MCF 10A (cell line): ENCODE data around the gene SDR42E1. TPM values are rescaled to one million over a fixed set of nuclear protein-coding genes. Genes with fewer than 3 reads are reported as not detected.

Experiments
- BruUV-seq: library from RNA; stranded (reverse); fragments of 400-500 nt; replicated peaks from 2 replicates; lab custom pipeline; 2021; lab: Mats Ljungman, UMichigan
- CTCF ChIA-PET: fragments of 300-600 bp; sonication (Branson Sonifier 250); formaldehyde crosslinking; extraction: SDS; loops from one replicate; lab custom pipeline; 2021; ENCODE audit warnings: antibody characterized with exemption, inconsistent platforms; lab: Yijun Ruan, JAX
- POLR2A ChIA-PET: fragments of 300-600, 350-650 bp; sonication (Branson Sonifier 250); formaldehyde crosslinking; extraction: SDS; loops from one replicate; lab custom pipeline; 2020; ENCODE audit warnings: antibody characterized with exemption, inconsistent platforms; lab: Yijun Ruan, JAX
- DNase-seq: peaks from one replicate; pipeline ENCODE4 v3.0.0-alpha.2; 2018; ENCODE audit not compliant: unreplicated experiment
- H3K27ac Mint-ChIP-seq: one replicate; pipeline ENCODE4 v1.8.0; 2022; ENCODE audit warnings: mild to moderate bottlenecking, low read depth, mixed read lengths; ENCODE audit not compliant: unreplicated experiment
- H3K27me3 Mint-ChIP-seq: one replicate; pipeline ENCODE4 v1.8.0; 2022; ENCODE audit warnings: mixed read lengths; ENCODE audit not compliant: insufficient read depth, unreplicated experiment
- H3K36me3 Mint-ChIP-seq: one replicate; pipeline ENCODE4 v1.8.0; 2022; ENCODE audit warnings: mild to moderate bottlenecking, moderate library complexity, mixed read lengths; ENCODE audit not compliant: insufficient read depth, unreplicated experiment
- H3K4me1 Mint-ChIP-seq: one replicate; pipeline ENCODE4 v1.8.0; 2022; ENCODE audit warnings: mixed read lengths; ENCODE audit not compliant: insufficient read depth, unreplicated experiment
- H3K4me3 Mint-ChIP-seq: one replicate; pipeline ENCODE4 v1.8.0; 2022; ENCODE audit warnings: mild to moderate bottlenecking, moderate library complexity, mixed read lengths; ENCODE audit not compliant: unreplicated experiment
- H3K9me3 Mint-ChIP-seq: one replicate; pipeline ENCODE4 v1.8.0; 2022; ENCODE audit warnings: mixed read lengths; ENCODE audit not compliant: unreplicated experiment
- intact Hi-C: fragments of 100-400 bp; cut with micrococcal nuclease; formaldehyde crosslinking; loops from 2 replicates; pipeline ENCODE4 v1.14.1; 2022
- total RNA-seq: library from RNA; stranded (reverse); gene quantifications from 2 replicates; pipeline ENCODE4 v1.2.3, GENCODE V29; 2022
- TF ChIP-seq, protein P1 (sequence below): fragments of 200-600 bp; IDR thresholded peaks from one replicate; pipeline ENCODE4 v1.8.0; 2022; ENCODE audit warnings: antibody characterized with exemption, mild to moderate bottlenecking; ENCODE audit not compliant: unreplicated experiment

The SDR42E1 gene
- total RNA-seq, 1 experiment from 2014 or later: 8.4 TPM

DNA sequence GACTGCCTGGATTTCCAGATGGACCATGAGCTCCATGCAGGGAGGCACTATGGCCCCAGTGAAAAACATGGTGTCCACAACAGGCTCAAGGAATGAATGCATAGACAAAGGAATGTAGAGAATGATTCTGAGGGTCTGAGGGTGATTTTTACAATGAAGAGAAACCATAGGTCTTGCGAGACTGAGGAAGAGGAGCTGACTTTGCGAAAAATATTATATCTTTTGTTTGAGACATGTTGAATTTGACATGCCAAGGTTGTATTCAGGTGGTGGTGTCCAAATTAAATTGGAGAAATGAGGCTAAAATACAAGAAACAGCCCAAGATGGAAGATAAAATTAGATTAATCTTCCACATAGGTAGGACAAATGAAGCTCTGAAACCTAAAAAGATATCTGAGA is 36.5 kb upstream of the SDR42E1 start:
- ChIA-PET POLR2A (interaction anchor here (0.6 to 1.5 kb wide), 2 partner anchors 14 to 86 kb away, joined by 3 to 4 read pairs; no protein-coding TSS in a partner anchor), CTCF (interaction anchor here (1.7 to 2.1 kb wide), 2 partner anchors 16 to 182 kb away, joined by 6 to 7 read pairs; no protein-coding TSS in a partner anchor)
- Mint-ChIP-seq H3K27me3 (no peaks in the 10 kb centered on the region), H3K9me3 (no peaks in the 10 kb centered on the region), H3K27ac (no peak overlapping the region), H3K4me3 (no peak overlapping the region), H3K4me1 (peaks cover 6% of the 10 kb centered on the region), H3K36me3 (no peaks in the 10 kb centered on the region)
- intact Hi-C loops: no loop called here
- TF ChIP-seq, protein P1, sequence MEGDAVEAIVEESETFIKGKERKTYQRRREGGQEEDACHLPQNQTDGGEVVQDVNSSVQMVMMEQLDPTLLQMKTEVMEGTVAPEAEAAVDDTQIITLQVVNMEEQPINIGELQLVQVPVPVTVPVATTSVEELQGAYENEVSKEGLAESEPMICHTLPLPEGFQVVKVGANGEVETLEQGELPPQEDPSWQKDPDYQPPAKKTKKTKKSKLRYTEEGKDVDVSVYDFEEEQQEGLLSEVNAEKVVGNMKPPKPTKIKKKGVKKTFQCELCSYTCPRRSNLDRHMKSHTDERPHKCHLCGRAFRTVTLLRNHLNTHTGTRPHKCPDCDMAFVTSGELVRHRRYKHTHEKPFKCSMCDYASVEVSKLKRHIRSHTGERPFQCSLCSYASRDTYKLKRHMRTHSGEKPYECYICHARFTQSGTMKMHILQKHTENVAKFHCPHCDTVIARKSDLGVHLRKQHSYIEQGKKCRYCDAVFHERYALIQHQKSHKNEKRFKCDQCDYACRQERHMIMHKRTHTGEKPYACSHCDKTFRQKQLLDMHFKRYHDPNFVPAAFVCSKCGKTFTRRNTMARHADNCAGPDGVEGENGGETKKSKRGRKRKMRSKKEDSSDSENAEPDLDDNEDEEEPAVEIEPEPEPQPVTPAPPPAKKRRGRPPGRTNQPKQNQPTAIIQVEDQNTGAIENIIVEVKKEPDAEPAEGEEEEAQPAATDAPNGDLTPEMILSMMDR: no peak
- DNase-seq: no peak
- no TSS peak for BruUV-seq

GRCh38 chr16:82047374-82047773 is 36.1 kb upstream of the SDR42E1 start:
- H3K27me3 Mint-ChIP-seq: no peaks in the 10 kb centered on the region

DNA sequence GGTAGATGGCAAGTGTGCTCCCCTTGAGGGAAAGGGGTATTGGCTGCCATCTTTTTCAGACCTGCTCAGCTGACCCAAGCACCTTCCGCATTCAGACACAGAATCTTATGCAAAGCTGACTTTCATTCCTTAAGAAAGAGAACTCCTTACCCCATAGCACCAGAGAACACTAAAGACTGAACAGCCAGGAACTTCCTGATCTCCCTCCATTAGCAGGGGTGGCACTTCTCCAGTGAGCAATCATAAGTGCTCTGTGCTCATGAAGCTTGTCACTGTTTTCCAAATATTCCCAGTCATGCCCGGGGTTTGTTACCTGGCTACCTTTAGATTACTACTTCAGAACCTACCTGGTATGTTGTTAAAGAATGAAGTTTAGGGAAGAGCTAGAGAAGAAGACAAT is 35.7 kb upstream of the SDR42E1 start:
- intact Hi-C loops: no loop called here
- no TSS peak for BruUV-seq
- H3K36me3 Mint-ChIP-seq: no peaks in the 10 kb centered on the region
- ChIA-PET CTCF (interaction anchor here (0.6 to 2.1 kb wide), 6 partner anchors 13 to 351 kb away, joined by 3 to 6 read pairs (median 3); no protein-coding TSS in a partner anchor), POLR2A (interaction anchor here (0.8 kb wide), 1 partner anchor 14 kb away, joined by 6 read pairs; no protein-coding TSS in a partner anchor)
- no peaks in the 10 kb centered on the region for H3K27me3 Mint-ChIP-seq
- TF ChIP-seq, protein P1: no peak
- no peak overlapping the region for H3K27ac Mint-ChIP-seq
- no peaks in the 10 kb centered on the region for H3K9me3 Mint-ChIP-seq
- H3K4me1 Mint-ChIP-seq: peaks cover 6% of the 10 kb centered on the region
- no peak for DNase-seq
- no peak overlapping the region for H3K4me3 Mint-ChIP-seq

More at GRCh38 chr16:82047374-82047773, 36.1 kb upstream of the SDR42E1 start:
- H3K4me1 Mint-ChIP-seq: peaks cover 6% of the 10 kb centered on the region
- H3K9me3 Mint-ChIP-seq: no peaks in the 10 kb centered on the region
- ChIA-PET POLR2A (interaction anchor here (1.5 kb wide), 1 partner anchor 15 kb away, joined by 4 read pairs; no protein-coding TSS in a partner anchor), CTCF (interaction anchor here (0.6 to 2.1 kb wide), 6 partner anchors 12 to 351 kb away, joined by 3 to 6 read pairs (median 3); no protein-coding TSS in a partner anchor)
- TF ChIP-seq, protein P1: no peak
- BruUV-seq: no TSS peak
- H3K36me3 Mint-ChIP-seq: no peaks in the 10 kb centered on the region
- intact Hi-C loops: no loop called here
- DNase-seq: no peak
- H3K27ac Mint-ChIP-seq: no peak overlapping the region
- no peak overlapping the region for H3K4me3 Mint-ChIP-seq

DNA sequence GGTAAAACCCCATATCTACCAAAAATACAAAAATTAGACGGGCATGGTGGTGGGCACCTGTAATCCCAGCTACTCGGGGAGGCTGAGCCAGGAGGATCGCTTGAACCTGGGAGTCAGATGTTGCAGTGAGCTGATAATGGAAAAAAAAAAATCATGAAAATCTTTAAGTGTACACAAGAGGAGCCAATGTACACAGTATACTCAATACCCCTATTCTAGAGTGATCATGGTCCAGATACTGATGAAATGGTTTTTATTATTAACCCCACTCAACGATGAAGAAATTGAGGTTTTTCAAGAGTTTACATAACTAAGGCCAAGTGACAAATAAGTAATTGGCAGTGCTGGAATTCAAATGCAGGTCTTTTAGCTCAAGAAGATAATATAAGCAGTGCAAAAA is 35.3 kb upstream of the SDR42E1 start:
- ChIA-PET POLR2A (interaction anchor here (0.8 kb wide), 1 partner anchor 15 kb away, joined by 6 read pairs; no protein-coding TSS in a partner anchor), CTCF (interaction anchor here (0.6 to 2.1 kb wide), 3 partner anchors 17 to 189 kb away, joined by 3 to 6 read pairs (median 4); no protein-coding TSS in a partner anchor)
- no TSS peak for BruUV-seq
- Mint-ChIP-seq H3K27me3 (no peaks in the 10 kb centered on the region), H3K4me3 (no peak overlapping the region), H3K4me1 (peaks cover 6% of the 10 kb centered on the region), H3K9me3 (no peaks in the 10 kb centered on the region), H3K27ac (no peak overlapping the region), H3K36me3 (no peaks in the 10 kb centered on the region)
- TF ChIP-seq, protein P1: no peak
- no peak for DNase-seq
- intact Hi-C loops: no loop called here
